Measurements from ENCODE around the gene SIM1.

GRCh38 chr6:100503043-100503705 lies 38.5 kb upstream of the SIM1 start:
- no peak for TF ChIP-seq POLR2A (IDR thresholded peaks at IDR 0.05; ENCODE audit: low read length)
- TF ChIP-seq GATA1 (IDR thresholded peaks at IDR 0.05; ENCODE audit: low read depth, low read length), result no peak

All from erythroblast (primary cell).